GM18520 (cell line): ENCODE measurements around the gene MAPK11.

Experiments used
- ATAC-seq: cut with Tn5 transposase; IDR thresholded peaks from one replicate; pipeline ENCODE4 v1.9.1; 2021; ENCODE audit not compliant: unreplicated experiment

MAPK11 gene

DNA sequence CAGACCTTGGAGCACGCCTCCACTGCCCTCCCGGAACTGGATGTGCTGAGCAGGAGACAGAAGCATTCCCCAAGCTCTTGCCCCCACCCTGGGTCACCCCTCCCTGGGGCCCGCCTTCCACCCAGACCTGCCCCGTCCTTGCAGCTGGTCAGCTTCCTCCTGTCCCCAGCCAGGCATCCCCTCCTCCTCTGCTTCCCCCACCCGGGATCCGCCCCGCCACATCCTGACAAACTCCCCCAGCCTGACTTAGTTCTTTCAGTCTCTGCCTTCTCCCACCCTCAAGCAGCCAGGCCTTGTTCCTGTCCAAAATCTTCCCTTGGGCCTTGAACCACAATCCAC is 38.4 kb upstream of the MAPK11 start:
- ATAC-seq, result no peak

GRCh38 chr22:50307890-50308596 is 37.9 kb upstream of the MAPK11 start:
- ATAC-seq, result no peak

DNA sequence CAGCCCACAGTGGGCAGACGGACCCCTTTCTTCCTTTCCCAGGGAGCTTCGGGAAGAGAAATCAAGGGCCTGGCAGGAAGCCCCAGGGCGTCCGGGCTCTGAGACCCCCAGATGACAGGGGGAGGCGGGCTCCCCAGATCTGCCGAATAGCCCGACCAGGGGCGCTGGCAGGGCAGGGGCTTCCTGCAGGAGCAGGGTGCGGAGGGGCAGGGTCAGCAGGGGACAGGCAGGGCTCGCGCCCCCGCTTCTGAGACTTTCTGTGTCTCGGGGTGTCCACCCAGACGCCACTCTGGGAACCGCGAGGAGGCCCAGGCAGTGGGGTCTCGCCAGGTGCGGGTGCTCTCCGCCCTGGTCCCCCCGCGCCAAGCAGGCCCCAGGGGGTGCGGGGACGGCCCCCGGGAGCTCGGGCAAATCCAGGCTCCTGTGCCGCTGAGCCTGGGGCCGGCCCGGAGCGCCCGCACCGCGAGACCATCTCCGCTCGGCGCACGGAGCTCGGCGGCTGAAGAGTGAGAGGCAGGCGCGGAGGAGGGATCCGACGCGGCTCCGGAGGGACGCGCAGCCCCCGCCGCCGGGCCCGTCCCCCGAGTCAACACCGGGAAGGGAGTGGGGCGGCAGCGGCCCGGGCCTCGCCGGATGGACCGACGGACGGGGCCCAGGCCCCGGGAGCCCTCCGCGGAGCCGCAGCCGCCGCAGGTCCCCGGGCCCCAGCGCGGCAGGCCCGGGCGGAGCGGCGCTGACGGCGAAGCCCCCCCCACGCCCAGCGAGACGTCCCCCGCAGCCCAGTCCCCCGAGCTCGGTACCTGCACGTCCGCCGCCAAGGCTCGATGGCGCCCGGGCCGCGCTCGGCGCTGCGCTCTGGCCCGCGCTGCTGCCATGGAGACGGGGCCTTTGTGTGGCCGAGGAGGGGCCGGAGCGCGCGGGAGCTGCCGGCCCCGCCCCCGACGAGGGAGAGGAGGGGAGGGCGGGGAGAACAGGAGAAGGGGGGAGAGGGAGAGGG is 36.9 kb upstream of the MAPK11 start, which contains the start of gene PLXNB2:
TSS of gene PLXNB2 (minus strand) at position 894 of the 997 bp plus-strand sequence. CDS start 17,062 bp downstream, outside the sequence.
- ATAC-seq, result no peak

DNA sequence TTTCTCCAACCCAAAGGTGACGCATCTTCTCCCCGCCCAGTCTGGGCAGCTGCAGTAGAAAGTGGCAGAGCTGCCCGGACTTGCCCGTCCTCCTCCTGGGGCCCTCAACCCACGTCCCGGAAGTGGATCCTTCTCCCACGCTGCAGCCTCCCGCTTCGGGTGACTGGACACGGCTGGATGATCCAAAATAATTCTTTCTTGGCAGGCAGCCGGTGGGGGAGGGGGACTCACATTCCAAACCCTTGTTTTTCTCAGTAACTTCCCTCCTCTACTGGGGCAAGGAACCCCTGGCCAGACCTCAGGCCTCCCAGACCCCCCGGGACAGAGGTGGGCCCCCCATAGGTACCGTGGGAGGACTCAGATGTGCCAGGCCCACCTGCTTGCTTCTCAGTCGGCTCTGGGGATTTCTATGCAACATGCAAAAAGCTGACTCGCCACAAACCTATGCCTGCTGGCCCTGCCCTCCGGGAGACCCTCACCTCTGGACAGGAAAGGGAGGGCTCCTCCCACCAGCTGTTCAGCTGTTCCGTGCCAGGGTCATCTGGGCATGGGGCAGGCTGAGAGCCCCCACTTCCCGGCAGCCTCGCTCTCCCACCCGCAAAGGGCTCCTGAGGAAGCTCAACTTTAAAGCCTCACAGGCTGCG is 35.9 kb upstream of the MAPK11 start:
- no peak for ATAC-seq

GRCh38 chr22:50305393-50305922 is 35.3 kb upstream of the MAPK11 start:
- no peak for ATAC-seq

- no peak for ATAC-seq
These were observed 34.6 kb upstream of the MAPK11 start for GRCh38 chr22:50304528-50305392.

GRCh38 chr22:50303848-50304527 is 33.8 kb upstream of the MAPK11 start:
- no peak for ATAC-seq

DNA sequence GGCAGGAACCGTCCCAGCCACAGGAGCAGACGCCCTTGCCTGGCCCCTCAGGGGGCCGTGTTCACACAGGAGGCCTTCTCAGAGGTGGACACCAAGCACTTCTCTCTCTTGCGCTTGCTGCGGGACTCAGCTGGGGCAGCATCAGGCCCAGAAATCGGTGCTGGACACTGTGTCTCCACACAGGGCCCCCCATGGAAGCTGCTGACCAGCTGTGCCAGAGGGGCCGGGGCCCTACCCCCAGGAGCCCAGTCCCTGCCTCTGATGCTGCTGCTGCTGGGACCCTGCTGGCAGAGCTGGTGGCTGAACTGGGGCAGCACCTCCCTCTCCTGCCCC is 33.3 kb upstream of the MAPK11 start:
- no peak for ATAC-seq

- no peak for ATAC-seq
These were observed 32.4 kb upstream of the MAPK11 start for GRCh38 chr22:50302564-50302963.

- no peak for ATAC-seq
These were observed 31.9 kb upstream of the MAPK11 start for GRCh38 chr22:50302041-50302541.

GRCh38 chr22:50301581-50301991 is 31.4 kb upstream of the MAPK11 start:
- ATAC-seq, result no peak

DNA sequence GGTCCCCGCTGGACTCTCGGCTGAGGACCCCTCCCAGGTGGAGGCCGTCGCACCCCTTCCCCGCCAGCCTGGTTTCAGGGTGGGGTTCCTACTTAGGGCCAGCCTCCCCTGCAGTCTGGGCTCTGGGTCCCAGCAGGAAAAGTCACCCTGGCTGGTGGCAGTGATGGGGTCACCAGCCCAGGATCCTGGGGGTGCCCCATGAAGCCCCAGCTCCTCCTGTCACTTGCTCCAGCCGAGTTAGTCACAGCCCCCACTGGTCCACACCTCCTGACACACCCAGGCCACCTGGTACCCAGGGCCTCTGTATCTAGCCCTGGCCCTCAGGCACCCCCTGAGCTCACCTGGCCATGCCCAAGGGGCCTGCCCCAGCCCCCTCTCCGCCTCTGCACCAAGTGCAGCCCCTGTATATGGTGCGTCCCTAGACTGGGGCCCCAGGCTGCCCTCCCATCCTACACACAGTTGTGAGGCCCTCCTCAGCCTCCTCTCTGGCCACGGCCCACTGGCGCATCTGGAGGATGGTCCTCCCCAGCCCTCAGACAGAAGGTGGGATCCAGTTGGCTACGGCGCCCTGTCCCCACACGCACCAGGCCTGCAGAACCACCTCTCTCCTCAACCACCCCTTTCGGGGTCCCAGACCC is 30.6 kb upstream of the MAPK11 start:
- no peak for ATAC-seq

GRCh38 chr22:50299785-50300619 is 29.8 kb upstream of the MAPK11 start:
- ATAC-seq, result no peak

DNA sequence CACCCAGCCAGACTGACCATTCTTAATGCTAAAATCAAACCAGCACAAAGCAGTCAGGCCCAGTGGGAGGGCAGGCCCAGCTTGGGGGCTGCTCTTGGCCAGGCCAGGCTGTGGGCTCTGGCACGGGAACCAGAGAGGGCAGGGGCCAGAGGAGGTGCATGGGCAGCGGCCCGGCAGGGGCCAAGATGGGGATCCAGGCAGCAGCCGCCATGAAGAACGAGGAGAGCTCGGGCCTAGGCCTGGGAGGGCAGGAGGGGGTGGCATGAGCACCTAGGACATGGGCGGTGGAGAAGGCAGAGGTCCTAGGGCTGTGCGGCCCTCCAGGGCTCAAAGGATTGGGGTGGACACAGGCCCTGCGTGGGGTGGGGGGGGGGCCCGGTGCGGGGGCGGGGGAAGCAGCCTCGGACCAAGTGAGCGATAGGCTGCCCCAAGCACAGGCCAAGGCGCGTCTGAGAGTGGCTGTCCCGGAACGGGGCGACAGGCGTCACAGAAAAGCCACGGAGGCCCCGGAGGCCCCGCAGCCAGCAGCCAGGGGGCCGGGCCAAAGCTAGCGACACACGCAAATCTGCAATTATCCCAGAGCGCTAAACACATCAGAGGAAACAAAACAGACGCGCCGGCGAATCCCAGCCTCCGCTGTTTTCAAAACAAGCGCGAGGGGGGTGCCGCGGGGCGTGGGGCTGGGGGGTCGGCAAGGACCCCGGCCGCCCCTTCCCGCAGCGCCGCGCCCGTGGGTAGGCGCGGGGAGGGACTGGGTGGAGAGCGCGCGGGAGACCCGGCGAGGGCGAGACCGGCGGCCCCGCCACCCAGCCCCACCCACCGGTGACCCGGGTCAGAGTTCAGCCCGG is 29.0 kb upstream of the MAPK11 start:
- ATAC-seq, result no peak

DNA sequence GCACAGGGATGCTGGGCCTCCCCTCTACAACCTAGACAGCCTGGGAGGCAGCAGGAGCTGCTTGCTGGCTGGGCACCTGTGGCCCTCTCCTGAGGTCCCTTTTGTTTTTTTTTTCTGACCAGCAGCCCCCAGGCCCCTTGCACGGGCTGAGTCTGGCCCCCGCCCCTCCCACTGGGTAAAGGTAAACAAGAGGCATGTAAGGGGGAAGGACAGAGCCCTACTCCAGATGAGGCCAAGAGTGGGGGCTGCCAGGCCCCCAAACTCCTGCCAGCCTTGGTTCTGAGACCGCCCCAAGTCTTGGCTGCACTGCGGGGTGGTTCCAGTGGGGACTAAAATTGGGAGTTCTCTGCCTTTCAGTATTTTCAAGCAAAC is 28.1 kb upstream of the MAPK11 start:
- ATAC-seq, result no peak

DNA sequence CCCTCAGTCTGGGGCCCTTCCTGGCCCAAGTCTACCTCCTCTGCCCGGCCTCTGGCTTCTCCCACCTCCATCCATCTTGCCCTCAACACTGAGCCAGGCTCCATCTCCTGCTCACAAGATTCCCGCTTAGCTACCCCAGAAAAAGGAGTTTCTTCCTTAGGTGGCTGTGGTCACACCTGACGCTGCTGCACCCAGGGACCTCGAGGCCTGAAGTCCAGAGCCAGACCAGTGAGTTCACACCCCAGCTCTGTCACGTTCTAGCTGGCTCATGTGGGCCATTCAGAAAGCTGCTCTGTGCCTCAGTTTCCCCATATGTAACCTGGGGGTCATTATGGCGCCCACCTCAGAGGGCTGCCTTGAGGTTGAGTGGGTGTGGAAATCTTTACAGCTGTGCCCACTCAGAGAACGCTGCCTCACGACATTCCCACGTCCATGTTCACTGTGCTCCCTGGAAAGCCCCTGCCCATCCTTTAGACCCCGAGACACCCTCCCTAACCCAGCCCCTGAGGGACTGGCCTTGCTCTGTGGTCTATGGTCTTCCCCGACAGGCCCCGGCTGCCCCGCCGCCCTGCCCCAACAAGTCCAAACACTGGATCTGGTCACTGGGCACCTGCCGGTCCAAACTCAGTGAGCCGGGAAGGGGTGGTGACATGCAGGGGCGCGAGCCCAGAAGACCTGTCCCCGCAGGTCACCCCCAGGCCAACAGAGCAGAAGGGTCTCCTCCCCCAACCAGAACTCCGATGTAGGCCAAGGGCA is 27.5 kb upstream of the MAPK11 start:
- ATAC-seq, result no peak
